ENCODE results near the gene RFX2. TPM values are rescaled to one million over a fixed set of nuclear protein-coding genes. Genes with fewer than 3 reads are reported as not detected.

The RFX2 gene
- total RNA-seq, 2 donors from 2014 or later: 6.6 to 11.0 TPM

- Mint-ChIP-seq H3K27me3 (ENCODE audit: insufficient read depth) (no peaks in the 10 kb centered on the region), H3K9me3 (peaks cover 2% of the 10 kb centered on the region), H3K4me3 (no peak overlapping the region), H3K36me3 (ENCODE audit: low read depth) (no peaks in the 10 kb centered on the region), H3K27ac (peak overlapping the region; percentile 55), H3K4me1 (peaks cover 21% of the 10 kb centered on the region)
- no peak for TF ChIP-seq CTCF (conservative IDR thresholded peaks at IDR 0.05)
- Histone ChIP-seq H3K36me3 (ENCODE audit: control insufficient read depth, insufficient read depth, low read length) (no peaks in the 10 kb centered on the region), H3K4me3 (ENCODE audit: low read length) (no peak overlapping the region), H3K27ac (ENCODE audit: low read depth, low read length) (peak overlapping the region; percentile 80), H3K9ac (ENCODE audit: extremely low read depth, low read length, poor library complexity, severe bottlenecking) (no peak overlapping the region), H3K4me1 (ENCODE audit: control insufficient read depth, insufficient read depth, low read length) (peaks cover 3% of the 10 kb centered on the region), H3K9me3 (ENCODE audit: control insufficient read depth, low read length) (no peaks in the 10 kb centered on the region), H3K27me3 (ENCODE audit: control insufficient read depth, insufficient read depth, low read length, poor library complexity, severe bottlenecking) (no peaks in the 10 kb centered on the region)
- peak; percentile 48 for DNase-seq
- 82 to 88% methylated on average over 19 to 28 of the region's 28 CpGs for WGBS, 2 experiments (ENCODE audit: insufficient coverage in 1 of 2, insufficient read length in 1 of 2)
These were observed 53.3 kb downstream of the RFX2 start for GRCh38 chr19:6056801-6057650.

- Mint-ChIP-seq H3K36me3 (ENCODE audit: low read depth) (no peaks in the 10 kb centered on the region), H3K27ac (no peak overlapping the region), H3K4me1 (peaks cover 14% of the 10 kb centered on the region), H3K27me3 (ENCODE audit: insufficient read depth) (no peaks in the 10 kb centered on the region), H3K4me3 (no peak overlapping the region), H3K9me3 (peaks cover 2% of the 10 kb centered on the region)
- Histone ChIP-seq H3K36me3 (ENCODE audit: control insufficient read depth, insufficient read depth, low read length) (no peaks in the 10 kb centered on the region), H3K4me3 (ENCODE audit: low read length) (no peak overlapping the region), H3K27ac (ENCODE audit: low read depth, low read length) (peak overlapping the region; percentile 80), H3K9me3 (ENCODE audit: control insufficient read depth, low read length) (no peaks in the 10 kb centered on the region), H3K4me1 (ENCODE audit: control insufficient read depth, insufficient read depth, low read length) (peaks cover 1% of the 10 kb centered on the region), H3K27me3 (ENCODE audit: control insufficient read depth, insufficient read depth, low read length, poor library complexity, severe bottlenecking) (no peaks in the 10 kb centered on the region), H3K9ac (ENCODE audit: extremely low read depth, low read length, poor library complexity, severe bottlenecking) (no peak overlapping the region)
- DNase-seq: no peak
- TF ChIP-seq CTCF (conservative IDR thresholded peaks at IDR 0.05): no peak
- 92 to 95% methylated on average over 4 to 8 of the region's 8 CpGs for WGBS, 2 experiments (ENCODE audit: insufficient coverage in 1 of 2, insufficient read length in 1 of 2)
These were observed 54.0 kb downstream of the RFX2 start for GRCh38 chr19:6056282-6056741.

GRCh38 chr19:6055013-6055795, 55.1 kb downstream of the RFX2 start:
- Mint-ChIP-seq H3K9me3 (peaks cover 2% of the 10 kb centered on the region), H3K4me1 (peaks cover 3% of the 10 kb centered on the region), H3K27ac (no peak overlapping the region), H3K4me3 (no peak overlapping the region), H3K36me3 (ENCODE audit: low read depth) (no peaks in the 10 kb centered on the region), H3K27me3 (ENCODE audit: insufficient read depth) (no peaks in the 10 kb centered on the region)
- WGBS, 2 experiments (ENCODE audit: insufficient coverage in 1 of 2, insufficient read length in 1 of 2): 86 to 90% methylated on average over 1 to 3 of the region's 4 CpGs
- DNase-seq: no peak
- Histone ChIP-seq H3K4me3 (ENCODE audit: low read length) (no peak overlapping the region), H3K36me3 (ENCODE audit: control insufficient read depth, insufficient read depth, low read length) (no peaks in the 10 kb centered on the region), H3K27me3 (ENCODE audit: control insufficient read depth, insufficient read depth, low read length, poor library complexity, severe bottlenecking) (no peaks in the 10 kb centered on the region), H3K9me3 (ENCODE audit: control insufficient read depth, low read length) (no peaks in the 10 kb centered on the region), H3K9ac (ENCODE audit: extremely low read depth, low read length, poor library complexity, severe bottlenecking) (no peak overlapping the region), H3K27ac (ENCODE audit: low read depth, low read length) (no peak overlapping the region), H3K4me1 (ENCODE audit: control insufficient read depth, insufficient read depth, low read length) (no peaks in the 10 kb centered on the region)
- no peak for TF ChIP-seq CTCF (conservative IDR thresholded peaks at IDR 0.05)

Data from endodermal cell (in vitro differentiated cells).